Measurements from ENCODE around the gene PCDHGA5. TPM values are rescaled to one million over a fixed set of nuclear protein-coding genes. Genes with fewer than 3 reads are reported as not detected.
"Not testable (repeated sequence)": the region's sequence is repeated elsewhere in the genome, so short reads cannot be mapped to it uniquely, and the experiment has no call there.

Gene PCDHGA5
- total RNA-seq, 4 donors from 2014 or later: 1.5 to 4.0 (median 2.7) TPM

DNA sequence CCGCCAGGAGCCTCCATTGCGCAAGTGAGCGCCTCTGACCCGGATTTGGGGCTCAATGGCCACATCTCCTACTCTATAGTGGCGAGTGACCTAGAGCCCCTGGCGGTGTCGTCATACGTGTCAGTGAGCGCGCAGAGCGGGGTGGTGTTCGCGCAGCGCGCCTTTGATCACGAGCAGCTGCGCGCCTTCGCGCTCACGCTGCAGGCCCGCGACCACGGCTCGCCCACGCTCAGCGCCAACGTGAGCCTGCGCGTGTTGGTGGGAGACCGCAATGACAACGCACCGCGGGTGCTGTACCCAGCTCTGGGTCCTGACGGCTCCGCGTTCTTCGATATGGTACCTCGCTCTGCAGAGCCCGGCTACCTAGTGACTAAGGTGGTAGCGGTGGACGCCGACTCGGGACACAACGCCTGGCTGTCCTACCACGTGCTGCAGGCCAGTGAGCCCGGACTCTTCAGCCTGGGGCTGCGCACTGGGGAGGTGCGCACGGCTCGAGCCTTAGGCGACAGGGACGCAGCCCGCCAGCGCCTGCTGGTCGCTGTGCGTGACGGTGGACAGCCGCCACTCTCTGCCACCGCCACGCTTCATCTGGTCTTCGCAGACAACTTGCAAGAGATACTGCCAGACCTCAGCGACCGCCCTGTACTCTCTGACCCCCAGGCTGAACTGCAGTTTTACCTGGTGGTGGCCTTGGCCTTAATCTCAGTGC is 45.8 kb downstream of the PCDHGA5 start:
- no peaks in the 10 kb centered on the region for H3K36me3 ChIP-seq
- peaks cover 58% of the 10 kb centered on the region for H3K9me3 ChIP-seq
- DNase-seq (ENCODE audit: low spot score in 2 of 2): no peak
- 34% methylated on average over 23 of the region's 64 CpGs for WGBS
- H3K4me1 ChIP-seq: no peaks in the 10 kb centered on the region
- no peak overlapping the region for H3K27ac ChIP-seq
- TF ChIP-seq EP300 (IDR thresholded peaks at IDR 0.05) (no peak), POLR2AphosphoS5 (IDR thresholded peaks at IDR 0.05) (no peak), POLR2A (IDR thresholded peaks at IDR 0.05) (no peak)
- TF ChIP-seq, protein P1, sequence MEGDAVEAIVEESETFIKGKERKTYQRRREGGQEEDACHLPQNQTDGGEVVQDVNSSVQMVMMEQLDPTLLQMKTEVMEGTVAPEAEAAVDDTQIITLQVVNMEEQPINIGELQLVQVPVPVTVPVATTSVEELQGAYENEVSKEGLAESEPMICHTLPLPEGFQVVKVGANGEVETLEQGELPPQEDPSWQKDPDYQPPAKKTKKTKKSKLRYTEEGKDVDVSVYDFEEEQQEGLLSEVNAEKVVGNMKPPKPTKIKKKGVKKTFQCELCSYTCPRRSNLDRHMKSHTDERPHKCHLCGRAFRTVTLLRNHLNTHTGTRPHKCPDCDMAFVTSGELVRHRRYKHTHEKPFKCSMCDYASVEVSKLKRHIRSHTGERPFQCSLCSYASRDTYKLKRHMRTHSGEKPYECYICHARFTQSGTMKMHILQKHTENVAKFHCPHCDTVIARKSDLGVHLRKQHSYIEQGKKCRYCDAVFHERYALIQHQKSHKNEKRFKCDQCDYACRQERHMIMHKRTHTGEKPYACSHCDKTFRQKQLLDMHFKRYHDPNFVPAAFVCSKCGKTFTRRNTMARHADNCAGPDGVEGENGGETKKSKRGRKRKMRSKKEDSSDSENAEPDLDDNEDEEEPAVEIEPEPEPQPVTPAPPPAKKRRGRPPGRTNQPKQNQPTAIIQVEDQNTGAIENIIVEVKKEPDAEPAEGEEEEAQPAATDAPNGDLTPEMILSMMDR (IDR thresholded peaks at IDR 0.05): no peak
- H3K4me3 ChIP-seq: no peak overlapping the region
- peaks cover 3% of the 10 kb centered on the region for H3K27me3 ChIP-seq

DNA sequence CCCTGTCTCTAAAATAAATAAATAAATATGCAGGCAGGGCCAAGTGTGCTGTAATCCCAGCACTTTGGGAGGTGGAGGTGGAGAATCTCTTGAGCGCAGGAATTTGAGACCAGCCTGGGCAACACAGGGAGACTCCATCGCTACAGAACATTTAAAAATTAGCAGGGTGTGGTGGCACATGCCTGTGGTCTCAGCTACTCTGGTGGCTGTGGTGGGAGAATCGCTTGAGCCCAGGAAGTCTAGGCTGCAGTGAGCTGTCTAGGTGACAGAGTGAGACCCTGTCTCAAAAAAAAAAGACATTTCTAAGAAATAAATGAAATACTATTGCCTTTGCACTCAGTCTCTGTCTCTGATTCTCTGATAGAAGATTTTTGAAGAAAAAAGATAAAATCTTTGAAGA is 47.6 kb downstream of the PCDHGA5 start:
- H3K4me1 ChIP-seq: no peaks in the 10 kb centered on the region
- peaks cover 49% of the 10 kb centered on the region for H3K9me3 ChIP-seq
- TF ChIP-seq, protein P1 (IDR thresholded peaks at IDR 0.05): no peak
- TF ChIP-seq POLR2A (IDR thresholded peaks at IDR 0.05) (no peak), POLR2AphosphoS5 (IDR thresholded peaks at IDR 0.05) (no peak), EP300 (IDR thresholded peaks at IDR 0.05) (no peak)
- no peak overlapping the region for H3K27ac ChIP-seq
- WGBS: 81% methylated on average over 3 of the region's 3 CpGs
- no peak overlapping the region for H3K4me3 ChIP-seq
- DNase-seq (ENCODE audit: low spot score in 2 of 2): no peak
- no peaks in the 10 kb centered on the region for H3K36me3 ChIP-seq
- H3K27me3 ChIP-seq: peaks cover 3% of the 10 kb centered on the region

DNA sequence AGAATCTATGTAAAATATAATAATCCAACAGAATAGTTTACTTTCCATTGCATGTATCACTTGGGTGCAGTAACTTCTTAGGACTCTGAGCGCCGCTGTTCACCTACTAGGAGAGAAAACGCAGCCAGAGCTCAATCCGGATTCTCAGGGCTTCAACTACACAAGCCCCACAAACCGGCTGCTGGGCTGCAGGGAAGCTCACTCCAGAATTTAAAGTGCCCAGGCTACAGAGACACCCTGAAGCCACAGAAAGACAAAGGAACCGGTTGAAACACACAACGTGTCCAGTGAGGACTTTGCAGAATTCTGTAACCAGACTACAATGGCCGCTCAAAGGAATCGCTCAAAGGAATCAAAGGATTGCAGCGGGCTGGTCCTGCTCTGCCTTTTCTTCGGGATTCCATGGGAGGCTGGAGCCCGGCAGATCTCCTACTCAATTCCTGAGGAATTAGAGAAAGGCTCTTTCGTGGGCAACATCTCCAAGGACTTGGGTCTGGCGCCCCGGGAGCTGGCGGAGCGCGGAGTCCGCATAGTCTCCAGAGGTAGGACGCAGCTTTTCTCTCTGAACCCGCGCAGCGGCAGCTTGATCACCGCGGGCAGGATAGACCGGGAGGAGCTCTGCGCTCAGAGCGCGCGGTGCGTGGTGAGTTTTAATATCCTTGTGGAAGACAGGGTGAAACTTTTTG is 49.0 kb downstream of the PCDHGA5 start, which contains the start of gene PCDHGA10:
Gene PCDHGA10 (plus strand): TSS at position 134 of the 686 bp plus-strand sequence. CDS start 189 bp downstream, at position 323.
- peaks cover 3% of the 10 kb centered on the region for H3K27me3 ChIP-seq
- no peak for TF ChIP-seq POLR2AphosphoS5 (IDR thresholded peaks at IDR 0.05)
- TF ChIP-seq, protein P1 (IDR thresholded peaks at IDR 0.05): peak; percentile 17 to 47
- 20% methylated on average over 28 of the region's 31 CpGs for whole genome bisulfite sequencing
- no peak for DNase-seq (ENCODE audit: low spot score in 2 of 2)
- H3K36me3 ChIP-seq: no peaks in the 10 kb centered on the region
- no peaks in the 10 kb centered on the region for H3K4me1 ChIP-seq
- H3K4me3 ChIP-seq: peak within 1 kb of the TSS; percentile 36
- H3K9me3 ChIP-seq: peaks cover 52% of the 10 kb centered on the region
- no peak within 1 kb of the TSS for H3K27ac ChIP-seq

GRCh38 chr5:141413540-141414069 is 49.6 kb downstream of the PCDHGA5 start:
- 16% methylated on average over 20 of the region's 25 CpGs for WGBS
- Histone ChIP-seq H3K27ac (no peak overlapping the region), H3K36me3 (no peaks in the 10 kb centered on the region), H3K4me3 (peak overlapping the region; percentile 36), H3K9me3 (peaks cover 57% of the 10 kb centered on the region), H3K27me3 (peaks cover 3% of the 10 kb centered on the region), H3K4me1 (no peaks in the 10 kb centered on the region)
- TF ChIP-seq POLR2A (IDR thresholded peaks at IDR 0.05) (no peak), POLR2AphosphoS5 (IDR thresholded peaks at IDR 0.05) (no peak), EP300 (IDR thresholded peaks at IDR 0.05) (no peak)
- TF ChIP-seq, protein P1 (IDR thresholded peaks at IDR 0.05): no peak
- DNase-seq (ENCODE audit: low spot score in 2 of 2): no peak

DNA sequence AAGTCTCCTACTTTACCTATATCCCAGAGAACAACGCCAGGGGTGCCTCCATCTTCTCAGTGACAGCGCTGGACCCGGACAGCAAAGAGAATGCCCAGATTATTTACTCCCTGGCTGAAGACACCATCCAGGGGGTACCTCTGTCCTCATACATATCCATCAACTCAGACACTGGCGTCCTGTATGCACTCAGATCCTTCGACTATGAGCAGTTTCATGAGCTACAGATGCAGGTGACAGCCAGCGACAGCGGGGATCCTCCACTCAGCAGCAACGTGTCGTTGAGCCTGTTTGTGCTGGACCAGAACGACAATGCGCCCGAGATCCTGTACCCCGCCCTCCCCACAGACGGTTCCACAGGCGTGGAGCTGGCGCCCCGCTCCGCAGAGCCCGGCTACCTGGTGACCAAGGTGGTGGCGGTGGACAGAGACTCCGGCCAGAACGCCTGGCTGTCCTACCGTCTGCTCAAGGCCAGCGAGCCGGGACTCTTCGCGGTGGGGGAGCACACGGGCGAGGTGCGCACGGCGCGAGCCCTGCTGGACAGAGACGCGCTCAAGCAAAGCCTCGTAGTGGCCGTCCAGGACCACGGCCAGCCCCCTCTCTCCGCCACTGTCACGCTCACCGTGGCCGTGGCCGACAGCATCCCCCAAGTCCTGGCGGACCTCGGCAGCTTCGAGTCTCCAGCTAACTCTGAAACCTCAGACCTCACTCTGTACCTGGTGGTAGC is 50.7 kb downstream of the PCDHGA5 start:
- not testable (repeated sequence) for DNase-seq (ENCODE audit: low spot score in 2 of 2); H3K36me3 ChIP-seq; H3K27me3 ChIP-seq; H3K4me1 ChIP-seq; H3K4me3 ChIP-seq; H3K27ac ChIP-seq
- peaks cover 62% of the 10 kb centered on the region for H3K9me3 ChIP-seq
- 26% methylated on average over 23 of the region's 46 CpGs for WGBS

- not testable (repeated sequence) for H3K27me3 ChIP-seq; H3K36me3 ChIP-seq; H3K4me3 ChIP-seq; H3K4me1 ChIP-seq; DNase-seq (ENCODE audit: low spot score in 2 of 2); H3K27ac ChIP-seq
- peaks cover 62% of the 10 kb centered on the region for H3K9me3 ChIP-seq
- 27% methylated on average over 23 of the region's 24 CpGs for WGBS
Measured at GRCh38 chr5:141415275-141415618, 51.3 kb downstream of the PCDHGA5 start.

Data from suprapubic skin (tissue), 4 donors.